Erythroblast (primary cell): ENCODE results near the gene MAPK12.

Experiments
- GATA1 ChIP-seq: IDR thresholded peaks from 2 replicates; pipeline ENCODE4 v1.6.1; 2011; ENCODE audit warnings: low read depth, mild to moderate bottlenecking, control low read depth, low read length, moderate library complexity
- POLR2A ChIP-seq: IDR thresholded peaks from 2 replicates; pipeline ENCODE4 v1.6.1; 2011; ENCODE audit warnings: mild to moderate bottlenecking, low read length

DNA sequence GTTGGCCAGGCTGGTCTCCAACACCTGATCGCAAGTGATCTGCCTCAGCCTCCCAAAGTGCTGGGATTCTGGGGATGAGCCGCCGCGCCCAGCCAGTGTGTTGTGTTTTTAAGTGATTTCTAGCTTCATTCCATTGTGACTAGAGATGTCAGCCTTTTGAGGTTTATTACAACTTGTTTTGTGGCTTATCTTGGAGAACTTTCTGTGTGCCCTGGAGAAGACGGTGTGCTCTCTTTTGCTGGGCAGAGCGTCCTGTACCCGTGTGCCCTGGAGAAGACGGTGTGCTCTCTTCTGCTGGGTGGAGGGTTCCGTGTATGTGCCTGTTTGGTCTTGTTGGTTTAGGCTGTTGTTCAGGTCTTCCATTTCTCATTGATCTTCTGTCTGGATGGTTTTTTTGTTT is 48.2 kb downstream of the MAPK12 start:
- no peak for TF ChIP-seq POLR2A
- no peak for TF ChIP-seq GATA1
